Prostate gland (tissue), 2 donors: ENCODE measurements around the gene PSME1. TPM values are rescaled to one million over a fixed set of nuclear protein-coding genes. Genes with fewer than 3 reads are reported as not detected.

Source experiments
- DNase-seq: peaks from one replicate; pipeline ENCODE4 v3.0.0-alpha.2; 2019; ENCODE audit warnings: low spot score
- H3K27ac ChIP-seq, 2 donors: fragments of 200-600 bp; sonication (generic); 2 replicates each; pipeline ENCODE4 v1.5.1; 2017 to 2019
- H3K27me3 ChIP-seq: fragments of 200-600 bp; sonication (generic); replicated peaks from 2 replicates; pipeline ENCODE4 v1.5.1; 2019; ENCODE audit not compliant: insufficient read depth
- H3K36me3 ChIP-seq, 2 donors: fragments of 200-600 bp; sonication (generic); 1 replicate in 1 of 2; 2 replicates in 1 of 2; pipeline versions ENCODE4 v1.5.1 to v1.8.1; 2017 to 2019
- H3K4me1 ChIP-seq: fragments of 200-600 bp; sonication (generic); replicated peaks from 2 replicates; pipeline ENCODE4 v1.5.1; 2019
- H3K4me3 ChIP-seq, 2 donors: fragments of 200-600 bp; sonication (generic); 2 replicates each; pipeline ENCODE4 v1.5.1; 2017 to 2019
- H3K9me3 ChIP-seq: fragments of 200-600 bp; sonication (generic); 2 replicates; pipeline ENCODE4 v1.5.1; 2017
- POLR2A ChIP-seq: fragments of 450-650 bp; IDR thresholded peaks from one replicate; pipeline ENCODE4 v1.6.1; 2016; ENCODE audit warnings: antibody characterized with exemption, mild to moderate bottlenecking
- POLR2AphosphoS5 ChIP-seq: sonication (generic); formaldehyde crosslinking; IDR thresholded peaks from one replicate; pipeline ENCODE4 v1.6.1; 2017; ENCODE audit warnings: antibody characterized with exemption
- WGBS: methylation state at CpG from one replicate; pipeline ENCODE4 v1.1.5; 2018; 5-methylcytosine and 5-hydroxymethylcytosine counted together
- intact Hi-C: fragments of 100-400 bp; cut with DNase I; formaldehyde crosslinking; loops from one replicate; pipeline ENCODE4 v1.14.2; 2022
- total RNA-seq, 2 donors: library from RNA; depleted of rRNA; stranded (reverse); fragments of >200 nt; gene quantifications; one replicate each; pipeline ENCODE4 v1.1.0, GENCODE V29; 2016
- TF ChIP-seq, protein P1 (sequence below), 4 experiments: fragments of 200-600 bp in 2 of 4; fragments of 450-650 bp in 2 of 4; sonication (generic) in 2 of 4; IDR thresholded peaks; 1 replicate in 3 of 4; 2 replicates in 1 of 4; pipeline ENCODE4 v1.5.1; 2016 to 2019; ENCODE audit warnings: antibody characterized with exemption in 4 of 4, mild to moderate bottlenecking in 2 of 4, moderate library complexity in 2 of 4

PSME1 gene
- total RNA-seq, 2 donors from 2014 or later = 85.4 to 213 TPM

DNA sequence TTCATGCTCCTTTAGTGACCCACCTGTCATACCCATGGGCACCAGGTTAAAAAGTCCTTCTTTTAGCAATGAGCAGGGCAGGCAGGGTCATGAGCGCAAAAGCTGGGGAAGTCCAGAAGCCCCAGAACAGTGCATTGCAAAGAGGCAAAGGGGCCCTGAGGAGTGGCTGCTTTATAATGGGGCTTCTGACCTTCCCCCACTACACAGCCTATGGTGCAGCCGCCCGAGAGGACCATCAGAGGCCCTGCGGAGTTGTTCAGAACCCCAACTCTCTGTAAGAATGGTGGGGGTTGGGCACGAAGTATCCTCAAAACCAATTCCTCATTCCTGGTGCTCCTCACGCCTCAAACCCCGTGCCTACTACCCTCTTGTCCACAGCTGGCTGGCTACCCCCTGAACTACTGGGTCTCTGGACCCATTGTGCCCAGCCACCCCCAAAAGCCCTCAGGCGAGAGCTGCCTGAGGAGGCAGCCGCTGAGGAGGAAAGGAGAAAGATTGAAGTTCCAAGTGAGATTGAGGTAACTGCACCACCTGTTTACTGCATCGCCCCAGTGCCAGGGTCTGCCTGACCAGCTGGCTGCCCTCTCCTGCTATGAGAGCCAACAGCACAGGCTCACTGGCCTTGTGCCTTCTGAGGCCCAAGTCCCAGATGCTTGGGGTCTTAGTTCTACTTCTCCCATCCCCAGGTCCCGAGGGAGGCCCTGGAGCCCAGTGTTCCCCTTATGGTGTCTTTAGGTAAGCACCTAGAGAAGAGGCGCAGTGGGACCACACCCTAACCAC is 42.6 kb downstream of the PSME1 start:
- DNase-seq = no peak
- Histone ChIP-seq H3K27ac (no peak overlapping the region), H3K36me3 (no peaks in the 10 kb centered on the region), H3K4me1 (peaks cover 3% of the 10 kb centered on the region), H3K27me3 (no peaks in the 10 kb centered on the region), H3K9me3 (no peaks in the 10 kb centered on the region), H3K4me3 (no peak overlapping the region)
- TF ChIP-seq POLR2AphosphoS5 (no peak), POLR2A (no peak)
- TF ChIP-seq, protein P1, sequence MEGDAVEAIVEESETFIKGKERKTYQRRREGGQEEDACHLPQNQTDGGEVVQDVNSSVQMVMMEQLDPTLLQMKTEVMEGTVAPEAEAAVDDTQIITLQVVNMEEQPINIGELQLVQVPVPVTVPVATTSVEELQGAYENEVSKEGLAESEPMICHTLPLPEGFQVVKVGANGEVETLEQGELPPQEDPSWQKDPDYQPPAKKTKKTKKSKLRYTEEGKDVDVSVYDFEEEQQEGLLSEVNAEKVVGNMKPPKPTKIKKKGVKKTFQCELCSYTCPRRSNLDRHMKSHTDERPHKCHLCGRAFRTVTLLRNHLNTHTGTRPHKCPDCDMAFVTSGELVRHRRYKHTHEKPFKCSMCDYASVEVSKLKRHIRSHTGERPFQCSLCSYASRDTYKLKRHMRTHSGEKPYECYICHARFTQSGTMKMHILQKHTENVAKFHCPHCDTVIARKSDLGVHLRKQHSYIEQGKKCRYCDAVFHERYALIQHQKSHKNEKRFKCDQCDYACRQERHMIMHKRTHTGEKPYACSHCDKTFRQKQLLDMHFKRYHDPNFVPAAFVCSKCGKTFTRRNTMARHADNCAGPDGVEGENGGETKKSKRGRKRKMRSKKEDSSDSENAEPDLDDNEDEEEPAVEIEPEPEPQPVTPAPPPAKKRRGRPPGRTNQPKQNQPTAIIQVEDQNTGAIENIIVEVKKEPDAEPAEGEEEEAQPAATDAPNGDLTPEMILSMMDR (IDR thresholded peaks at IDR 0.05) = no peak
- 77% methylated on average over 10 of the region's 12 CpGs for WGBS
- intact Hi-C loops = no loop called here

DNA sequence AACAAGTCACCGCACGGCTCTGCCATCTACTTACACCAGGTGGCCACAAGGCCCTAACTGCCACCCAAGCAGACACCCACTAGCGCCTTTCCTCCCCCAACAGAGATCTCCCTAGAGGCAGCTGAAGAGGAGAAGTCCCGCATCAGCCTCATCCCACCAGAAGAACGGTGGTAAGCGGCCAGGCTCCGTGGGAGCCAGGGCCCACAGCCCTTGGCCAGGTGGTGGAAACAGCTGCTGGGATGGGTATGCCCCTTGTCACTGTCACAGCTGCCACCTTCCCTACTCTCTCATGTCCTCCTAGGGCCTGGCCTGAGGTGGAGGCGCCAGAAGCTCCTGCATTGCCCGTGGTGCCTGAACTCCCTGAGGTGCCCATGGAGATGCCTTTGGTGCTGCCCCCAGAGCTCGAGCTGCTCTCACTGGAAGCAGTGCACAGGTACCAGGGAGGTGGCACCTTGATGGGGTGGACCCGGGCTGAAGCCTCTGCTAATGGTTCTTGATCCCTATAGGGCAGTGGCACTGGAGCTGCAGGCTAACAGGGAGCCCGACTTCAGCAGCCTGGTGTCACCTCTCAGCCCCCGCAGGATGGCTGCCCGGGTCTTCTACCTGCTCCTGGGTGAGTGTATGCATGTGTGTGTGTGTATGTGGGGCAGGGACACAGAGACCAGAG is 43.4 kb downstream of the PSME1 start:
- Histone ChIP-seq H3K4me1 (peaks cover 3% of the 10 kb centered on the region), H3K4me3 (no peak overlapping the region), H3K36me3 (peaks cover 0 to 8% of the 10 kb centered on the region in 2 donors), H3K9me3 (no peaks in the 10 kb centered on the region), H3K27me3 (no peaks in the 10 kb centered on the region), H3K27ac (peak overlapping the region; percentile 34 to 77)
- no peak for DNase-seq
- TF ChIP-seq POLR2A = no peak
- TF ChIP-seq, protein P1 (IDR thresholded peaks at IDR 0.05) = no peak
- no peak for TF ChIP-seq POLR2AphosphoS5
- WGBS = 83% methylated on average over 12 of the region's 14 CpGs
- intact Hi-C loops = no loop called here

DNA sequence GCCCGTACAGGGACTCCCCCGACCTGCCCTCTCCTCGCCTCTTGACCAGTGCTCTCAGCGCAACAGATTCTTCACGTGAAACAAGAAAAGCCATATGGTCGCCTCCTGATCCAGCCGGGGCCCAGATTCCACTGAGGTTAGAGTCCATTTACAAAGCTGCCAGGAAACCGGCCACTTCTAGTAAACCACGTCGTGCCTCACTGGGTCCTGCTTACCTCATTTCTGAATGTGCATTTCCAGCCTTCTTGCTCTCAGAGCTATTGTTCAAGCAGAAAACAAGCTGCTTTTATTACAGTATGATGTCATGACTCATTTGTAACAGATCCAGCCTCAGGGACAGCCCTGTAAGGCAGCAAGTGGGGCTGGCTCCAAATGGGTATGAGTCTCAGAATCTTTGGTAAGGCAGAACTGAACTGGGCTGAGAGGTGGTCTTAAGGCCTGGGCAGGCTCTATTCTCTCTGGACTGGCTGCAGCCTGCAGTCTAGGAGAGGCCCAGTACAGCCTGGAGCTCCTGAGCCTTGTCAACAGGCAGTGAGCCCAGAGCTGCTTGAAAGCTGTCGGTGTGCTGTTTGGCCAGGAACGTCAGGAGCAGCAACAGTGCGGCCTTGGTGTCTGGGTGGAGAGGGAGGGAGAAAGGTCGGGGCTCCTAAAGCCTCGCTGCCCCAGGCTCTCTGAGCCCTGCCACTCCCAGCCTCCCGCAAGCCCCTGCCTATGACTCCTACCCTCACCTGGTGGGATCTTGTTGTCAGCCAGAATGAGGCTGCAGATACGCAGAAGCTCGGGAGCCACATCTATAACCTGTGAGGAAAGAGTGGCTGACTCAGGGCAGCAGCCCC is 44.2 kb downstream of the PSME1 start:
- TF ChIP-seq, protein P1 (IDR thresholded peaks at IDR 0.05) = no peak
- peak; percentile 68 for TF ChIP-seq POLR2AphosphoS5
- TF ChIP-seq POLR2A = no peak
- Histone ChIP-seq H3K4me1 (peaks cover 3% of the 10 kb centered on the region), H3K36me3 (peaks cover 0 to 13% of the 10 kb centered on the region in 2 donors), H3K4me3 (no peak overlapping the region), H3K27me3 (no peaks in the 10 kb centered on the region), H3K27ac (peak overlapping the region; percentile 34 to 77), H3K9me3 (no peaks in the 10 kb centered on the region)
- 63% methylated on average over 18 of the region's 18 CpGs for WGBS
- no peak for DNase-seq
- intact Hi-C loops = no loop called here

DNA sequence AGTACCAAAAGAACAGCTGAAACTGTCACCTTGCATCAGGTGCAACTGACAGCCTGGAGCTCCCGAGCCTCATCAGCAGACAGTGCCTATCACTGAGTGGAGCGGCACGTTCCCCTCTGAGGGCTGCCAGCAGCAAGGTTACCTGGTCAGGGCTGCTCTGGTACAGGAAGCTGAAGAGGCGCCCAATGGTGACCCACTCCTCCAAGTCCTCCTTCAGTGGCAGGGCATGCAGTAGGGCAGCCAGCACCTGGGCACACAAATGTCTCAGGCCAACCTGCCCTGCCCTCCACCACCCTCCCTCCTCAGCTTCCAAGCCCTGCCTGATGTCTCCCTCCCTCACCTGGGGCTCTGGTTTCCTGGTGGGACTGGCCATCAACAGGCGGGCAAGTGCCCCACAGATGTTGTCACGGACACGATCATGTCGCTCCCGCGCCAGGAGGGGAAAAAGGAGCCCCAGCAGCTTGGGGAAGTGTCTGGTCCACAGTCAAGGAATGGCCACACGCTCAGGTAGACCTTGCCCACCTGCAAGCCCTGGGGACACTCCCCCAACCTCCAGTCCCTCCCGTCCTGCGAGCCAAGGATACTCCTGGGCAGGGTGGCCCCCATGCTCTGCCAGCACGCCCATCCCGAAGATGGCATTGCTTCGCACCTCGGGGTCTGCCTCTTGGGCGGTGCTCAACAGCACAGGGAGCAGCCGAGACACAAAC is 45.5 kb downstream of the PSME1 start:
- Histone ChIP-seq H3K36me3 (peaks cover 0 to 25% of the 10 kb centered on the region in 2 donors), H3K9me3 (no peaks in the 10 kb centered on the region), H3K27ac (no peak overlapping the region), H3K4me3 (no peak overlapping the region), H3K27me3 (no peaks in the 10 kb centered on the region), H3K4me1 (peaks cover 3% of the 10 kb centered on the region)
- TF ChIP-seq, protein P1 (IDR thresholded peaks at IDR 0.05) = no peak
- TF ChIP-seq POLR2A = no peak
- TF ChIP-seq POLR2AphosphoS5 = no peak
- no peak for DNase-seq
- intact Hi-C loops = no loop called here
- 81% methylated on average over 19 of the region's 19 CpGs for WGBS
